K562 (cell line): ENCODE data around the gene OGFR. TPM values are rescaled to one million over a fixed set of nuclear protein-coding genes. Genes with fewer than 3 reads are reported as not detected.
A peak's percentile ranks its signal among the peaks of the same experiment; 100 is the strongest.

Source experiments
- BCLAF1 ChIP-seq, 2 experiments: fragments of 450-650 bp in 1 of 2; IDR thresholded peaks; 2 replicates each; pipeline ENCODE4 v1.6.1; 2011 to 2017; ENCODE audit warnings: low read depth in 2 of 2, antibody characterized with exemption in 1 of 2, borderline replicate concordance in 1 of 2, low read length in 1 of 2, mild to moderate bottlenecking in 1 of 2, mixed read lengths in 1 of 2; ENCODE audit not compliant: control insufficient read depth in 1 of 2
- EGR1 ChIP-seq: fragments of 450-650 bp; conservative IDR thresholded peaks from 2 replicates; pipeline ENCODE4 v1.6.1; 2017; ENCODE audit warnings: mild to moderate bottlenecking
- HDGF ChIP-seq: fragments of 450-650 bp; IDR thresholded peaks from 2 replicates; pipeline ENCODE4 v1.6.1; 2016
- HES1 ChIP-seq: fragments of 450-650 bp; IDR thresholded peaks from 2 replicates; pipeline ENCODE4 v1.6.1; 2016; ENCODE audit warnings: low read depth, mild to moderate bottlenecking, moderate library complexity
- HNRNPL ChIP-seq: fragments of 200-400 bp; formaldehyde crosslinking; IDR thresholded peaks from 2 replicates; pipeline ENCODE4 v1.6.1; 2017; ENCODE audit warnings: low read depth, mild to moderate bottlenecking, low read length
- JUND ChIP-seq, 2 experiments: IDR thresholded peaks; 2 replicates in 1 of 2; 3 replicates in 1 of 2; pipeline ENCODE4 v1.6.1; 2011; ENCODE audit warnings: borderline replicate concordance in 2 of 2, low read depth in 2 of 2, low read length in 2 of 2, improper control_type of control experiment in 1 of 2, missing biosample characterization in 1 of 2, missing genetic modification characterization in 1 of 2, missing genetic modification reagents in 1 of 2
- NCOA4 ChIP-seq: fragments of 450-650 bp; IDR thresholded peaks from 2 replicates; pipeline ENCODE4 v1.6.1; 2018; ENCODE audit warnings: mild to moderate bottlenecking; ENCODE audit not compliant: partially characterized antibody
- NONO ChIP-seq, 2 experiments: fragments of 200-400 bp in 1 of 2; fragments of 450-650 bp in 1 of 2; formaldehyde crosslinking in 1 of 2; IDR thresholded peaks; 2 replicates each; pipeline ENCODE4 v1.6.1; 2017; ENCODE audit warnings: low read depth in 2 of 2, mild to moderate bottlenecking in 2 of 2, moderate library complexity in 2 of 2, low read length in 1 of 2
- PBX2 ChIP-seq, 2 experiments: IDR thresholded peaks in 1 of 2; conservative IDR thresholded peaks in 1 of 2; 2 replicates each; pipeline ENCODE4 v1.6.1; 2016; ENCODE audit warnings: low read depth in 2 of 2, mild to moderate bottlenecking in 1 of 2, missing compliant biosample characterization in 1 of 2, missing genetic modification characterization in 1 of 2, moderate library complexity in 1 of 2
- POLR2H ChIP-seq: IDR thresholded peaks from 2 replicates; pipeline ENCODE4 v1.6.1; 2016; ENCODE audit warnings: missing genetic modification characterization, low read depth, mild to moderate bottlenecking, control low read depth, missing compliant biosample characterization, moderate library complexity
- SIN3B ChIP-seq: fragments of 450-650 bp; IDR thresholded peaks from 2 replicates; pipeline ENCODE4 v1.6.1; 2017; ENCODE audit warnings: low read depth, mild to moderate bottlenecking, moderate library complexity
- STAG1 ChIP-seq: sonication (generic); formaldehyde crosslinking; IDR thresholded peaks from 2 replicates; pipeline ENCODE4 v1.5.0; 2020; ENCODE audit warnings: missing genetic modification reagents, borderline replicate concordance
- TEAD4 ChIP-seq, 2 experiments: sonication (generic) in 1 of 2; formaldehyde crosslinking in 1 of 2; IDR thresholded peaks; 2 replicates each; pipeline versions ENCODE4 v1.6.1 to v1.8.0; 2012 to 2022; ENCODE audit warnings: borderline replicate concordance in 1 of 2, inconsistent platforms in 1 of 2, low read length in 1 of 2, mild to moderate bottlenecking in 1 of 2, missing genetic modification reagents in 1 of 2
- ZNF586 ChIP-seq: fragments of 450-650 bp; formaldehyde crosslinking; conservative IDR thresholded peaks from 2 replicates; pipeline ENCODE4 v1.4.0; 2020; ENCODE audit warnings: mild to moderate bottlenecking, moderate library complexity
- ZNF655 ChIP-seq: fragments of 250-450 bp; sonication (Bioruptor Pico); IDR thresholded peaks from 2 replicates; pipeline ENCODE4 v1.5.0; 2021
- ZNF785 ChIP-seq: fragments of 250-450 bp; sonication (Bioruptor Pico); IDR thresholded peaks from 2 replicates; pipeline ENCODE4 v1.4.0; 2020; ENCODE audit warnings: mild to moderate bottlenecking
- polyA plus RNA-seq, 8 experiments: library from polyadenylated mRNA; depleted of rRNA in 4 of 8; stranded (reverse) in 5 of 8; unstranded in 3 of 8; fragments of >200 nt; fragmentation: Nextera tagmentation in 2 of 8; fragmentation: Illumina TruSeq in 1 of 8; extraction: Ambion mirVana in 2 of 8; extraction: Trizol in 1 of 8; gene quantifications; 2 replicates each; pipeline versions ENCODE4 v1.2.1 to v1.2.3, GENCODE V29; 2011 to 2014; ENCODE audit warnings: inconsistent platforms in 1 of 8, missing spikeins in 1 of 8
- total RNA-seq, 7 experiments: library from RNA; depleted of rRNA in 6 of 7; stranded (reverse); fragments of >200 nt in 6 of 7; fragmentation: Illumina TruSeq in 2 of 7; extraction: Trizol in 2 of 7; gene quantifications; 2 replicates each; pipeline versions ENCODE4 v1.2.1 to v1.2.3, GENCODE V29; 2011 to 2021; ENCODE audit warnings: low replicate concordance in 1 of 7

OGFR gene
- total and polyA plus RNA-seq, 9 of the 15 experiments (the other 6 are each of a cell fraction or from before 2014, with no cell fraction given): 0.39 to 56.3 (median 17.5) TPM

- TF ChIP-seq PBX2 (CRISPR knock-in tag; IDR thresholded peaks at IDR 0.05; ENCODE audit: low read depth) (peak; percentile 52), PBX2 (tag; conservative IDR thresholded peaks at IDR 0.05; ENCODE audit: low read depth) (peak; percentile 95), HES1 (no peak), NONO (IDR thresholded peaks at IDR 0.05; ENCODE audit: low read depth in 2 of 2, low read length in 1 of 2) (no peak), SIN3B (no peak), POLR2H (tag) (no peak), JUND (IDR thresholded peaks at IDR 0.05; ENCODE audit: borderline replicate concordance, low read depth, low read length) (no peak), JUND (tag; IDR thresholded peaks at IDR 0.05; ENCODE audit: borderline replicate concordance, low read depth, low read length) (peak; percentile 31; the same call in 1 of the 3 replicates), NCOA4 (no peak), HDGF (no peak), EGR1 (peak; percentile 86), HNRNPL (no peak), TEAD4 (IDR thresholded peaks at IDR 0.05; ENCODE audit: low read length) (no peak; the same call in 1 of the 2 replicates), TEAD4 (CRISPR knock-in tag; IDR thresholded peaks at IDR 0.05; ENCODE audit: borderline replicate concordance) (no peak), ZNF655 (CRISPR knock-in tag) (no peak), ZNF785 (no peak), BCLAF1 (IDR thresholded peaks at IDR 0.05; ENCODE audit: borderline replicate concordance in 1 of 2, control insufficient read depth in 1 of 2, low read depth in 2 of 2, low read length in 1 of 2) (no peak), STAG1 (CRISPR knock-in tag) (no peak), ZNF586 (CRISPR knock-in tag) (no peak)
These were observed 29.9 kb upstream of the OGFR start (continued) for GRCh38 chr20:62774762-62775161.
